CD4-positive, alpha-beta T cell (primary cell): ENCODE measurements around the gene TERF2IP. TPM values are rescaled to one million over a fixed set of nuclear protein-coding genes. Genes with fewer than 3 reads are reported as not detected.
A peak's percentile ranks its signal among the peaks of the same experiment; 100 is the strongest.

Experiments
- ATAC-seq: fragments of 200-7000 bp; cut with Tn5 transposase; one replicate; pipeline ENCODE4 v1.10.0; 2022; ENCODE audit warnings: mild to moderate bottlenecking; ENCODE audit not compliant: poor library complexity
- CTCF ChIA-PET: fragments of 350-600 bp; sonication (Branson Sonifier 250); formaldehyde crosslinking; loops from one replicate; lab custom pipeline; 2021; ENCODE audit warnings: antibody characterized with exemption, inconsistent platforms; lab: Charles Lee
- POLR2A ChIA-PET: fragments of 350-600 bp; sonication (Branson Sonifier 250); formaldehyde crosslinking; loops from one replicate; lab custom pipeline; 2021; ENCODE audit warnings: antibody characterized with exemption, inconsistent platforms; lab: Charles Lee
- DNase-seq, 14 experiments: peaks; one replicate each; pipeline ENCODE4 v3.0.0-alpha.2; 2013 to 2020; ENCODE audit warnings: mixed read lengths in 2 of 14
- H3K27ac ChIP-seq, 2 donors: one replicate each; pipeline versions ENCODE4 v1.5.1 to v1.7.0; 2013; ENCODE audit warnings: low read length in 2 of 2, low read depth in 1 of 2, mild to moderate bottlenecking in 1 of 2
- H3K27me3 ChIP-seq, 2 experiments: 1 replicate in 1 of 2; 2 replicates in 1 of 2; pipeline versions ENCODE4 v1.6.1 to v1.7.0; 2013; ENCODE audit warnings: low read length in 2 of 2, control low read depth in 1 of 2, mild to moderate bottlenecking in 1 of 2, moderate library complexity in 1 of 2; ENCODE audit not compliant: insufficient read depth in 2 of 2, control insufficient read depth in 1 of 2
- H3K36me3 ChIP-seq: one replicate; pipeline ENCODE4 v1.6.1; 2013; ENCODE audit warnings: low read length, control low read depth; ENCODE audit not compliant: insufficient read depth
- H3K4me1 ChIP-seq: one replicate; pipeline ENCODE4 v1.6.1; 2013; ENCODE audit warnings: low read length, control low read depth; ENCODE audit not compliant: insufficient read depth
- H3K4me3 ChIP-seq: one replicate; pipeline ENCODE4 v1.5.1; 2013; ENCODE audit warnings: mild to moderate bottlenecking, low read length, moderate library complexity
- H3K9me3 ChIP-seq, 2 experiments: 1 replicate in 1 of 2; 2 replicates in 1 of 2; pipeline versions ENCODE4 v1.6.1 to v1.7.0; 2013; ENCODE audit warnings: low read length in 2 of 2, mild to moderate bottlenecking in 2 of 2, control low read depth in 1 of 2, moderate library complexity in 1 of 2; ENCODE audit not compliant: control insufficient read depth in 1 of 2, insufficient read depth in 1 of 2
- H3K27ac Mint-ChIP-seq: one replicate; pipeline ENCODE4 v1.8.0; 2020; ENCODE audit warnings: mixed read lengths
- H3K27me3 Mint-ChIP-seq: one replicate; pipeline ENCODE4 v1.8.0; 2021; ENCODE audit warnings: mixed read lengths
- H3K36me3 Mint-ChIP-seq: one replicate; pipeline ENCODE4 v1.8.0; 2021; ENCODE audit warnings: low read depth, mixed read lengths
- H3K4me1 Mint-ChIP-seq: one replicate; pipeline ENCODE4 v1.8.0; 2021; ENCODE audit warnings: low read depth, mixed read lengths
- H3K4me3 Mint-ChIP-seq: one replicate; pipeline ENCODE4 v1.8.0; 2020; ENCODE audit warnings: mild to moderate bottlenecking, mixed read lengths
- H3K9me3 Mint-ChIP-seq: one replicate; pipeline ENCODE4 v1.8.0; 2020; ENCODE audit warnings: mixed read lengths
- intact Hi-C, 2 experiments: fragments of 100-400 bp; cut with DNase I in 1 of 2; cut with micrococcal nuclease in 1 of 2; formaldehyde crosslinking; loops; one replicate each; pipeline versions ENCODE4 v1.15.1 to v1.9.0; 2023 to 2025; cut with DNase I, micrococcal nuclease
- total RNA-seq, 174 experiments: library from RNA in 2 of 174; stranded (reverse) in 2 of 174; gene quantifications; one replicate each; pipeline ENCODE4 v1.2.3 and lab custom pipeline; 2021 to 2026
- TF ChIP-seq, protein P1 (sequence below): fragments of 200-600 bp; IDR thresholded peaks from one replicate; pipeline ENCODE4 v1.8.0; 2022; ENCODE audit warnings: antibody characterized with exemption, mild to moderate bottlenecking

TERF2IP gene
- total RNA-seq, 2 experiments from 2014 or later = 122 to 124 TPM

DNA sequence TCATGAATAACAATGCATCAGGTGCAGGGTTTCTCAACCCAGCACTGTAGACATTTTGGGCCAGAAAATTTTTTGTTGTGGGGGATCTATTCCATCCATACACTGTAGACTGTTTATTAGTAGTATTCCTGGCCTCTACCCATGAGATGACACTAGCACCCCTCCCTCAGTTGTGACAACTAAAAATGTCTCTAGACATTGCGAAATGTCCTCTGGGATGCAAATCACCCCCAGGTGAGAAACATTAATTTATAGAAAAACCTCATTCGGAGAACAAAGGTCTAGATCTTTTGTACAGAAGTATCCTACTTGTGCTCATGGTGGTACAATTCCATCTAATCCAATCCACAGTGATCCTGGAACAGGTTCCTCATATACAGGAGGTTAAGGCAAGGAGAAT lies 28.8 kb upstream of the TERF2IP start:
- Histone ChIP-seq H3K4me1 (peaks cover 65% of the 10 kb centered on the region), H3K27me3 (no peaks in the 10 kb centered on the region), H3K36me3 (peaks cover 43% of the 10 kb centered on the region), H3K4me3 (no peak overlapping the region), H3K9me3 (no peaks in the 10 kb centered on the region), H3K27ac (no peak overlapping the region)
- intact Hi-C loops = no loop called here
- Mint-ChIP-seq H3K9me3 (no peaks in the 10 kb centered on the region), H3K36me3 (peaks cover 81% of the 10 kb centered on the region), H3K27me3 (no peaks in the 10 kb centered on the region), H3K27ac (peak overlapping the region; percentile 71), H3K4me1 (peaks cover 65% of the 10 kb centered on the region), H3K4me3 (no peak overlapping the region)
- ATAC-seq = no peak
- ChIA-PET POLR2A (interaction anchor here (7.5 kb wide), 1 partner anchor 30 kb away, joined by 239 read pairs; the partner anchor contains the start of genes KARS1 and TERF2IP), CTCF (no interaction called here)
- TF ChIP-seq, protein P1, sequence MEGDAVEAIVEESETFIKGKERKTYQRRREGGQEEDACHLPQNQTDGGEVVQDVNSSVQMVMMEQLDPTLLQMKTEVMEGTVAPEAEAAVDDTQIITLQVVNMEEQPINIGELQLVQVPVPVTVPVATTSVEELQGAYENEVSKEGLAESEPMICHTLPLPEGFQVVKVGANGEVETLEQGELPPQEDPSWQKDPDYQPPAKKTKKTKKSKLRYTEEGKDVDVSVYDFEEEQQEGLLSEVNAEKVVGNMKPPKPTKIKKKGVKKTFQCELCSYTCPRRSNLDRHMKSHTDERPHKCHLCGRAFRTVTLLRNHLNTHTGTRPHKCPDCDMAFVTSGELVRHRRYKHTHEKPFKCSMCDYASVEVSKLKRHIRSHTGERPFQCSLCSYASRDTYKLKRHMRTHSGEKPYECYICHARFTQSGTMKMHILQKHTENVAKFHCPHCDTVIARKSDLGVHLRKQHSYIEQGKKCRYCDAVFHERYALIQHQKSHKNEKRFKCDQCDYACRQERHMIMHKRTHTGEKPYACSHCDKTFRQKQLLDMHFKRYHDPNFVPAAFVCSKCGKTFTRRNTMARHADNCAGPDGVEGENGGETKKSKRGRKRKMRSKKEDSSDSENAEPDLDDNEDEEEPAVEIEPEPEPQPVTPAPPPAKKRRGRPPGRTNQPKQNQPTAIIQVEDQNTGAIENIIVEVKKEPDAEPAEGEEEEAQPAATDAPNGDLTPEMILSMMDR = no peak
- no peak for DNase-seq

DNA sequence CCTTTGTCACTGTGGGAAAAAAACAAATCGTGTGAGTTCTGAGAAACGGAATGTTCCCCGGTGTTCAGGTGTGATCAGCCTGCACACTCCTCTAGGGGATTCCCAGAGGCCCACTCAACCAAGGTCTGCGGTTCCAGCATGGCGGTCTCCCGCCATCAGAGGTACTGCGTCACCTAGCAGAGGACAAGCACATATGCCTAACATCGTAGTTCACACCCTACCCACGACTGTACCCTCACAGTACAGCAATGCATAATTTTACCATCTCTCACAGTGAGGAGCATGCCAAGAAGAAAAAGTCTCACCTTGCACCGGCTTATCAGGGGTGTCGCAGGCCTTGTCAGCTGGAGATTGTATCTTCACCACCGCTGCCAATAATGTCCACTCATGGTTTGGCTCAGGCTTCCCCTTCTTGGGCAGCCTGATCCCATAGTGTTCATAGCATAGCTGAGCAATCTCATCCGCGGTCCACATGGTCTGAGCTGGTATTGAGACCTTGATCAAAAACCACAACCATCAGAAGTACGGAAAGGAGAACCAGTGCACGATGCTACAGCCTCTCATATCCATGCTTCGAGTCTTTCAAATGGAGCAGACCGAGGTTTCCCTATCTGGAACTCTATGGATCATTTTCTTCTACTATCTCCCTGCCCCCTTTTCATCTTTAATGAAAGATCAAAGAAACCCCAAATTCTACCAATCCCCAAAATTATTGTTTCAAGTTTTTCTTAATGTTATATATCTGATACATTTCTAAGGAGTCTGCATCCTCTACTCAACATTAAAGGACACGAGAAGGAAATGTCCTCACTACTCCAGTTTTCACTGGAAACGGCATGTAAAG lies 27.0 kb upstream of the TERF2IP start:
- ATAC-seq (peak; percentile 5), DNase-seq (peak in 7 of 14 experiments; percentile 4 to 86 (median 40))
- Mint-ChIP-seq H3K4me3 (peak overlapping the region; percentile 99), H3K27ac (peak overlapping the region; percentile 99), H3K36me3 (peaks cover 73% of the 10 kb centered on the region), H3K9me3 (no peaks in the 10 kb centered on the region), H3K4me1 (peaks cover 68% of the 10 kb centered on the region), H3K27me3 (no peaks in the 10 kb centered on the region)
- H3K4me1 ChIP-seq = peaks cover 63% of the 10 kb centered on the region
- CTCF ChIA-PET = interaction anchor here (1.1 to 3.2 kb wide), 4 partner anchors 28 to 155 kb away, joined by 4 to 15 read pairs (median 7); partner anchors contain the start of genes GABARAPL2, KARS1 and TERF2IP
- H3K9me3 ChIP-seq = no peaks in the 10 kb centered on the region
- TF ChIP-seq, protein P1 = no peak
- POLR2A ChIA-PET = interaction anchor here (0.8 to 7.5 kb wide), 6 partner anchors 11 to 104 kb away, joined by 4 to 239 read pairs (median 20); partner anchors contain the start of genes KARS1, TERF2IP and TMEM231
- peaks cover 35% of the 10 kb centered on the region for H3K36me3 ChIP-seq
- intact Hi-C loops = loop anchor here (2.0 to 10.0 kb wide), 6 partner anchors 104 to 1574 kb away; partner anchors contain the start of genes WDR59 (in 2 of the 2), CFDP1 (in 1 of the 2), MON1B (in 1 of the 2) and PSMD7 (in 1 of the 2)
- peak overlapping the region in 1 of 2 donors; percentile 60 for H3K27ac ChIP-seq
- no peaks in the 10 kb centered on the region for H3K27me3 ChIP-seq
- H3K4me3 ChIP-seq = no peak overlapping the region

DNA sequence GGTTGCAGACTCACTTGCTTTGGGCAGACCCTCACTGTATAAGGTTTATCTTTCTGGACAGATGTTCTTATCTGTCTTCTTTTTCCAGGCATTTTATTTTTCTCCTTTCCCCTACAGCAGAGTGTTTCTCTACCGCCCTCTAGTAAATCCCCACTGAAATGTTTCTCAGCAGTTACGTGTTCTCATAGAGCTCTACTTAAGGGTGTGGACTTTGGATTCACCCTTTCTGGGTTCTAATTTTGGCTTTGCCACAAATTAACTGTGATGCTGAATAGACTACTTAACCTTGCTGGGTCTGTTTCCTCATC lies 26.4 kb upstream of the TERF2IP start:
- peak overlapping the region; percentile 99 for H3K27ac Mint-ChIP-seq
- peaks cover 73% of the 10 kb centered on the region for H3K36me3 Mint-ChIP-seq
- intact Hi-C loops = loop anchor here (2.0 to 10.0 kb wide), 6 partner anchors 104 to 1574 kb away; partner anchors contain the start of genes WDR59 (in 2 of the 2), CFDP1 (in 1 of the 2), MON1B (in 1 of the 2) and PSMD7 (in 1 of the 2)
- ChIA-PET POLR2A (interaction anchor here (2.9 to 7.5 kb wide), 6 partner anchors 11 to 104 kb away, joined by 10 to 239 read pairs (median 24); partner anchors contain the start of genes GABARAPL2, KARS1, TERF2IP and TMEM231), CTCF (interaction anchor here (0.7 to 3.2 kb wide), 9 partner anchors 13 to 156 kb away, joined by 3 to 15 read pairs (median 4); partner anchors contain the start of genes GABARAPL2, KARS1 and TERF2IP)
- no peaks in the 10 kb centered on the region for H3K27me3 ChIP-seq
- H3K4me1 ChIP-seq = peaks cover 58% of the 10 kb centered on the region
- no peak overlapping the region for H3K4me3 ChIP-seq
- H3K4me3 Mint-ChIP-seq = peak overlapping the region; percentile 99
- H3K9me3 Mint-ChIP-seq = no peaks in the 10 kb centered on the region
- peak in 3 of 14 experiments; percentile 42 to 71 (median 56) for DNase-seq
- ATAC-seq = no peak
- H3K27me3 Mint-ChIP-seq = no peaks in the 10 kb centered on the region
- no peaks in the 10 kb centered on the region for H3K9me3 ChIP-seq
- peaks cover 36% of the 10 kb centered on the region for H3K36me3 ChIP-seq
- TF ChIP-seq, protein P1 = peak; percentile 32
- H3K4me1 Mint-ChIP-seq = peaks cover 69% of the 10 kb centered on the region
- peak overlapping the region in 1 of 2 donors; percentile 60 for H3K27ac ChIP-seq
